H1 (cell line): ENCODE results near the gene MS4A8. TPM values are rescaled to one million over a fixed set of nuclear protein-coding genes. Genes with fewer than 3 reads are reported as not detected.
"Not testable (repeated sequence)": the region's sequence is repeated elsewhere in the genome, so short reads cannot be mapped to it uniquely, and the experiment has no call there.

Source experiments
- CTCF ChIA-PET: fragments of 300-600 bp; sonication (Branson Sonifier 250); formaldehyde crosslinking; loops from one replicate; lab custom pipeline; 2021; ENCODE audit not compliant: partially characterized antibody; lab: Charles Lee
- POLR2A ChIA-PET: fragments of 300-600 bp; sonication (Branson Sonifier 250); formaldehyde crosslinking; loops from one replicate; lab custom pipeline; 2021; ENCODE audit warnings: inconsistent platforms; ENCODE audit not compliant: partially characterized antibody; lab: Charles Lee
- DNase-seq, 2 experiments: peaks; one replicate each; pipeline versions ENCODE4 v3.0.0 to v3.0.0-alpha.2; 2010 to 2022; ENCODE audit warnings: low spot score in 2 of 2, low read depth in 1 of 2, mixed read lengths in 1 of 2
- FAIRE-seq: peaks from 2 replicates; lab custom pipeline; 2011; peaks lifted over from hg19 to GRCh38; lab: Jason Lieb, UNC
- H2AFZ ChIP-seq: 2 replicates; pipeline ENCODE4 v1.8.1; 2012; ENCODE audit warnings: low read length, inconsistent platforms
- H2AK5ac ChIP-seq: 2 replicates; pipeline ENCODE4 v1.6.1; 2013; ENCODE audit warnings: low read depth, low read length
- H2BK120ac ChIP-seq: replicated peaks from 2 replicates; pipeline ENCODE3; 2013; ENCODE audit warnings: low read depth, low read length, inconsistent platforms
- H2BK12ac ChIP-seq: 2 replicates; pipeline ENCODE4 v1.6.1; 2013; ENCODE audit warnings: low read depth, low read length
- H2BK15ac ChIP-seq: 2 replicates; pipeline ENCODE4 v1.6.1; 2013; ENCODE audit warnings: low read length
- H2BK20ac ChIP-seq: 2 replicates; pipeline ENCODE4 v1.6.1; 2013; ENCODE audit warnings: low read length
- H2BK5ac ChIP-seq: 2 replicates; pipeline ENCODE4 v1.6.1; 2013; ENCODE audit warnings: low read depth, low read length
- H3K14ac ChIP-seq: 2 replicates; pipeline ENCODE4 v1.6.1; 2013; ENCODE audit warnings: inconsistent platforms; ENCODE audit not compliant: insufficient read length
- H3K18ac ChIP-seq: 2 replicates; pipeline ENCODE4 v1.6.1; 2013; ENCODE audit warnings: low read length; ENCODE audit errors: extremely low read depth
- H3K23ac ChIP-seq: 2 replicates; pipeline ENCODE4 v1.6.1; 2013; ENCODE audit warnings: inconsistent platforms; ENCODE audit not compliant: insufficient read length
- H3K23me2 ChIP-seq: 2 replicates; pipeline ENCODE4 v1.6.1; 2013; ENCODE audit warnings: low read depth, low read length
- H3K27ac ChIP-seq: 2 replicates; pipeline ENCODE4 v1.6.1; 2011; ENCODE audit warnings: low read depth, low read length, inconsistent platforms
- H3K27me3 ChIP-seq, 4 experiments: replicated peaks in 1 of 4; 1 replicate in 1 of 4; 2 replicates in 3 of 4; pipeline versions ENCODE4 v1.6.1 to v1.8.1; 2011 to 2013; ENCODE audit warnings: low read length in 3 of 4, mild to moderate bottlenecking in 3 of 4, inconsistent platforms in 2 of 4, mixed read lengths in 2 of 4, moderate library complexity in 1 of 4; ENCODE audit not compliant: control insufficient read depth in 3 of 4, insufficient read depth in 3 of 4; ENCODE audit errors: extremely low read depth in 1 of 4
- H3K36me3 ChIP-seq, 4 experiments: 2 replicates each; pipeline versions ENCODE4 v1.6.1 to v1.8.1; 2011 to 2013; ENCODE audit warnings: mild to moderate bottlenecking in 4 of 4, low read length in 3 of 4, moderate library complexity in 2 of 4, control low read depth in 1 of 4, inconsistent platforms in 1 of 4; ENCODE audit not compliant: insufficient read depth in 4 of 4, control insufficient read depth in 2 of 4
- H3K4ac ChIP-seq: replicated peaks from 2 replicates; pipeline ENCODE3; 2013; ENCODE audit warnings: low read length, low read depth, mixed read lengths, inconsistent platforms; ENCODE audit not compliant: insufficient read length
- H3K4me1 ChIP-seq, 4 experiments: replicated peaks in 1 of 4; 1 replicate in 1 of 4; 2 replicates in 3 of 4; pipeline versions ENCODE4 v1.6.1 to v1.8.1; 2011 to 2013; ENCODE audit warnings: low read length in 3 of 4, inconsistent platforms in 2 of 4, mixed read lengths in 1 of 4; ENCODE audit not compliant: insufficient read depth in 4 of 4, control insufficient read depth in 3 of 4
- H3K4me2 ChIP-seq, 2 experiments: 2 replicates each; pipeline versions ENCODE4 v1.6.1 to v1.8.1; 2011 to 2013; ENCODE audit warnings: low read depth in 2 of 2, low read length in 2 of 2, control low read depth in 1 of 2, inconsistent platforms in 1 of 2, mild to moderate bottlenecking in 1 of 2; ENCODE audit not compliant: insufficient read depth in 1 of 2
- H3K4me3 ChIP-seq, 4 experiments: fragments of 200-600, 300-600 bp in 1 of 4; sonication (generic), shearing (Covaris generic), sonication (Bioruptor Twin) in 1 of 4; 2 replicates each; pipeline versions ENCODE4 v1.5.1 to v1.8.1; 2011 to 2016; ENCODE audit warnings: low read length in 4 of 4, low read depth in 3 of 4, control low read depth in 2 of 4, inconsistent platforms in 2 of 4, mild to moderate bottlenecking in 2 of 4, mixed read lengths in 1 of 4, moderate library complexity in 1 of 4; ENCODE audit not compliant: insufficient read depth in 2 of 4; ENCODE audit errors: extremely low read depth in 1 of 4
- H3K56ac ChIP-seq: replicated peaks from 2 replicates; pipeline ENCODE3; 2013; ENCODE audit warnings: low read depth, mild to moderate bottlenecking, mixed read lengths, low read length, inconsistent platforms; ENCODE audit not compliant: insufficient read length
- H3K79me1 ChIP-seq: 2 replicates; pipeline ENCODE4 v1.6.1; 2013; ENCODE audit warnings: low read depth, low read length, control low read depth
- H3K79me2 ChIP-seq, 2 experiments: 2 replicates each; pipeline versions ENCODE4 v1.6.1 to v1.8.1; 2012 to 2013; ENCODE audit warnings: low read length in 2 of 2, mild to moderate bottlenecking in 2 of 2, inconsistent platforms in 1 of 2; ENCODE audit not compliant: insufficient read depth in 2 of 2, control insufficient read depth in 1 of 2
- H3K9ac ChIP-seq, 4 experiments: replicated peaks in 1 of 4; 1 replicate in 1 of 4; 2 replicates in 3 of 4; pipeline versions ENCODE4 v1.6.1 to v1.8.1; 2011 to 2013; ENCODE audit warnings: low read depth in 3 of 4, low read length in 3 of 4, control low read depth in 2 of 4, mild to moderate bottlenecking in 2 of 4, moderate library complexity in 2 of 4, inconsistent platforms in 1 of 4; ENCODE audit errors: extremely low read depth in 1 of 4
- H3K9me3 ChIP-seq, 2 experiments: 2 replicates each; pipeline versions ENCODE4 v1.6.1 to v1.8.1; 2012 to 2013; ENCODE audit warnings: mild to moderate bottlenecking in 2 of 2, moderate library complexity in 2 of 2, control low read depth in 1 of 2, inconsistent platforms in 1 of 2, low read depth in 1 of 2, low read length in 1 of 2, mixed read lengths in 1 of 2; ENCODE audit not compliant: insufficient read depth in 2 of 2
- H4K20me1 ChIP-seq, 2 experiments: replicated peaks in 1 of 2; 2 replicates each; pipeline versions ENCODE3 to v1.8.1; 2011 to 2013; ENCODE audit warnings: inconsistent platforms in 2 of 2, low read length in 2 of 2, mild to moderate bottlenecking in 1 of 2; ENCODE audit not compliant: insufficient read depth in 2 of 2, control insufficient read depth in 1 of 2
- H4K5ac ChIP-seq: 2 replicates; pipeline ENCODE4 v1.6.1; 2013; ENCODE audit warnings: low read length, low read depth, mixed read lengths, inconsistent platforms; ENCODE audit not compliant: insufficient read length
- H4K8ac ChIP-seq: 2 replicates; pipeline ENCODE4 v1.8.0; 2013; ENCODE audit warnings: mild to moderate bottlenecking, moderate library complexity, low read length, inconsistent platforms; ENCODE audit not compliant: insufficient read depth; ENCODE audit errors: extremely low read depth
- H4K91ac ChIP-seq: replicated peaks from 2 replicates; pipeline ENCODE3; 2013; ENCODE audit warnings: low read length, mixed read lengths, inconsistent platforms; ENCODE audit not compliant: insufficient read length
- CTCF ChIP-seq, 3 experiments: IDR thresholded peaks; 1 replicate in 2 of 3; 2 replicates in 1 of 3; pipeline versions ENCODE4 v1.5.1 to v1.6.1; 2011; ENCODE audit warnings: low read length in 3 of 3, mild to moderate bottlenecking in 3 of 3, inconsistent platforms in 2 of 3, low read depth in 1 of 3, moderate library complexity in 1 of 3; ENCODE audit not compliant: insufficient read depth in 1 of 3; ENCODE audit errors: control extremely low read depth in 1 of 3
- POU5F1 ChIP-seq: IDR thresholded peaks from 2 replicates; pipeline ENCODE4 v1.6.1; 2011; ENCODE audit warnings: low read depth, mild to moderate bottlenecking, low read length, moderate library complexity
- SP4 ChIP-seq: IDR thresholded peaks from 2 replicates; pipeline ENCODE4 v1.6.1; 2012; ENCODE audit warnings: low read length, inconsistent platforms
- TAF7 ChIP-seq: optimal IDR thresholded peaks from 2 replicates; pipeline ENCODE3; 2011; ENCODE audit warnings: low read depth, mild to moderate bottlenecking, inconsistent platforms, low read length, moderate library complexity, borderline replicate concordance
- WGBS, 2 experiments: shearing (Covaris generic) in 1 of 2; methylation state at CpG; one replicate each; pipeline versions ENCODE4 v1.1.6 to v1.1.7; 2013 to 2015; ENCODE audit warnings: low lambda C conversion rate in 2 of 2, mixed read lengths in 2 of 2, inconsistent platforms in 1 of 2, low coverage in 1 of 2, missing lambda C conversion rate in 1 of 2; ENCODE audit not compliant: insufficient replicate concordance in 2 of 2, insufficient coverage in 1 of 2, insufficient read length in 1 of 2; ENCODE audit errors: extremely low coverage in 1 of 2, missing lambda C conversion rate in 1 of 2; 5-methylcytosine and 5-hydroxymethylcytosine counted together
- polyA plus RNA-seq, 7 experiments: library from polyadenylated mRNA; depleted of rRNA in 3 of 7; stranded (reverse) in 5 of 7; unstranded in 2 of 7; fragments of >200 nt in 5 of 7; fragments of 200-250 nt in 2 of 7; gene quantifications; 1 replicate in 5 of 7; 2 replicates in 1 of 7; 4 replicates in 1 of 7; pipeline versions ENCODE4 v1.2.1 to v1.2.3, GENCODE V29; 2011 to 2013; ENCODE audit warnings: missing spikeins in 2 of 7, mixed read lengths in 2 of 7
- total RNA-seq: library from RNA; stranded (reverse); fragmentation: NEBNext Ultra II Directional; extraction: Animal tissue kit (Norgen Biotek cat#: 25700); gene quantifications from 2 replicates; pipeline ENCODE4 v1.2.1, GENCODE V29; 2021

Gene MS4A8
- total and polyA plus RNA-seq, 2 of the 8 experiments (the other 6 are each of a cell fraction or from before 2014, with no cell fraction given), result not detected

GRCh38 chr11:60757231-60757800, 57.9 kb downstream of the MS4A8 start (continued):
- no peak for TF ChIP-seq TAF7
- no peak for TF ChIP-seq CTCF (IDR thresholded peaks at IDR 0.05; ENCODE audit: control extremely low read depth in 1 of 3, insufficient read depth in 1 of 3, low read depth in 1 of 3, low read length in 3 of 3)
- TF ChIP-seq POU5F1, result no peak
- TF ChIP-seq SP4, result no peak

- FAIRE-seq, H3K23me2 ChIP-seq, H3K56ac ChIP-seq, H3K14ac ChIP-seq, H3K18ac ChIP-seq, H3K4me3 ChIP-seq, H3K4ac ChIP-seq, H4K91ac ChIP-seq, H3K36me3 ChIP-seq, H2BK12ac ChIP-seq, H2BK15ac ChIP-seq, H3K27me3 ChIP-seq, H3K79me2 ChIP-seq, H3K79me1 ChIP-seq, H2AK5ac ChIP-seq, H3K23ac ChIP-seq, H2AFZ ChIP-seq, H3K9me3 ChIP-seq, H4K5ac ChIP-seq, H3K9ac ChIP-seq, DNase-seq, H2BK120ac ChIP-seq, H2BK5ac ChIP-seq, H3K4me1 ChIP-seq, H3K27ac ChIP-seq, H4K20me1 ChIP-seq, H4K8ac ChIP-seq, H2BK20ac ChIP-seq, H3K4me2 ChIP-seq: not testable (repeated sequence)
- WGBS, 2 experiments, result 82% methylated on average over 4 of the region's 4 CpGs; no CpG with 5 or more reads in 1 of the 2 experiments
- ChIA-PET CTCF (interaction anchor here (0.6 to 1.5 kb wide), 8 partner anchors 8 to 246 kb away, joined by 3 to 7 read pairs (median 3); no protein-coding TSS in a partner anchor), POLR2A (interaction anchor here (0.7 kb wide), 1 partner anchor 16 kb away, joined by 3 read pairs; no protein-coding TSS in a partner anchor)
Measured at GRCh38 chr11:60758671-60759070, 59.3 kb downstream of the MS4A8 start.
